ENCODE measurements around the gene C1orf53.
"Not testable (repeated sequence)": the region's sequence is repeated elsewhere in the genome, so short reads cannot be mapped to it uniquely, and the experiment has no call there.

Gene C1orf53

DNA sequence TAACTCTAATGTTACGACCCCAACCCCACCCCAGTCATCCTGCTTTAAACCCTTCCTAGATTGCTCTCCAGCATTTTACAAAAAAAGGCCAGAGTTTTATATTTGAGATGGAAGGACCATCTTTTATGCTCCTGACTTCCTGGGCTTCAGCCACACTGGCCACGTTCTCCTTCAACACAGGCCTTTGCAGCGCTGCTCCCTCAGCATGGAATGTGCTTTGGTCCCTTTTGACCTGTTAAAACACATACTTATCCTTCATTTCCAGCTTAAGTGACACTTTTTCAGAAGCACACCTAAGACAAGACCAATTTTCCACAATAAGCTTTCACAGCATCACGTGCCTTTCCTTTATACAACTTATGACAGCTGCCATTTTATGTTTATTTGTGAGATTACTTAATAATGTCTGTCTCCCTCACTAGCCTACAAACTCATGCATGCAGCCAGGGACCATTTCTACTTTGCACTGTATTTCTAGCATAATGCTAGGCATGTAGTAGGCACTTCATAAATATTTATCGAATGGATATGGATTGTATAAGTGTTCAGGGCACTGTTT is 49.3 kb downstream of the C1orf53 start:
- in situ Hi-C loops (cut with MboI; ENCODE audit: low sequenced_read_pairs, unreplicated experiment) = no loop called here
- no peak for TF ChIP-seq CTCF (IDR thresholded peaks at IDR 0.05; ENCODE audit: borderline replicate concordance, control extremely low read depth, extremely low read depth, insufficient read depth, missing control alignments)
- no peak for DNase-seq (ENCODE audit: low spot score)

- DNase-seq (ENCODE audit: low spot score); in situ Hi-C loops (cut with MboI; ENCODE audit: low sequenced_read_pairs, unreplicated experiment): not testable (repeated sequence)
These were observed 51.0 kb downstream of the C1orf53 start for GRCh38 chr1:197953472-197953871.

DNA sequence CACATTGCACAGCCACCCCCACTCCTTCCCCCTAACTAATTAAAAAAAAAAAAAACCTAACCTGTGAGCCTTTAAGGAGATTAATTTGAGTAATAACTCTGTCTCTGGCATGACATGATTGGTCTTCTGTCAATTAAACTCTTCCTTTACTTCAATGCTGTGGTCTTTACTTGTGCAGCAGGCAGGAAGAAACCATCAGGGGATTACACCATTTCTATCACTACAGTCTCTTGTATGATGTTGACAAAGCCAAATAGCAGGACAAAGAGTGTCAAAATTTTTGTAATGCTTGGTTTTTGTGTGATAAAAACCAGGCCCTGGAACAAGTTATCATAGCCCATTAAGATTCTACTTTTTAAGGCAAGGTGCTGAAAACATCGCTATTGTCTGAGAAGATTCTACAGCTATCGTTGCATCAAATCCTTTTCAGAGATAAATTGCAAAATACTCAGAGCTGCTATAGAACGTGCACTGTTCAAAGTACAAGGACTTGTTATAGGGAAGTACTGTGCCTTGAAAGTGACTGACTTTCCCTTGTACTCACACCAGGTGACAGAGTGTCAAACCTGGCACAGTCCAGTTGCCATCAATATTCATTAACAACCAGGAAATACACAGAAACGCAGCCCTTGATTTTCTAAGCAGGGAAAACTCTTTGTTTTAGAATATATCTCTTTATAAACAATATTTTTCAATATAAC is 52.4 kb downstream of the C1orf53 start:
- DNase-seq (ENCODE audit: low spot score) = no peak
- no peak for TF ChIP-seq CTCF (IDR thresholded peaks at IDR 0.05; ENCODE audit: borderline replicate concordance, control extremely low read depth, extremely low read depth, insufficient read depth, missing control alignments)
- in situ Hi-C loops (cut with MboI; ENCODE audit: low sequenced_read_pairs, unreplicated experiment) = no loop called here

DNA sequence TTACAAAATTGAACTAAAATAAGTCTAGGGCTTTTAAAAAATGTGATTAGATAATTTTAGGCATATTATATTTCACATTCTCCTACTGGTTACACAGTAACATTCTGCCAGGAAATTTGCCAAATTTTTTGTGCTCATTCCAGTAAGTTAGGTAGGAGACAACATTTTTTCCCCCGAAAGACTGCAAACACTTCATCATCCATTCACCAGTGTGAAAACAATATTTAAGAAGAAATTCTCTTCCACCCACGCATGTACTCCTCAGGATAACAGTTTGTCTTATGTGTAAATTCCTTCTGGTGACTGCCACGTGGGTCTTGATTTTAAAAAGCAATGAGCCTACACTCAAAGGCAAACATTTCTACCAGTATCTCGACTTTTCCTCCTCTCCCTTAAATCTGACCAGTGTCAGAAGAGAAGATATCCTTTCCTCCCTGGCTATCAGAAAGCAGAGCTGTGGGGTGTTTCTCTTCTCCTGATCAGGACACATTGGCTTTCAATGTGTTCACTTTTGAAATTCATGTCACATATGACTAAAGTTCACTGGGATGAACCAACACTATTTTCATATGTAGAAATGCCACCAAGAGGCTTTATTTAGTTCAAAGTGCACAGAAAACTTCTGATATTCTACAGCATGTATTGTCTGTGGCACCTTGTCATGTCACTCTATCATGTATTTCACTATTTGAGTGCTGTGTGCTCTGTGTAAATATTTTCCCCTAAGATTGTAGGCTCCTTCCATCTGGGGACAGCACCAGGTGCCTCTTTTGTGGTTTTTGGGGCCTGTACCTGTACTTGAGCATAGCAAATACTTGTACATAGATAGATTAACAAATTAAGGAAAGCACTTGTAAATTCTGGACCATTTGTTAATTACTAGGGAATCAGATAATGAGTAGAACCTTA is 53.3 kb downstream of the C1orf53 start:
- TF ChIP-seq CTCF (IDR thresholded peaks at IDR 0.05; ENCODE audit: borderline replicate concordance, control extremely low read depth, extremely low read depth, insufficient read depth, missing control alignments) = no peak
- no peak for DNase-seq (ENCODE audit: low spot score)
- in situ Hi-C loops (cut with MboI; ENCODE audit: low sequenced_read_pairs, unreplicated experiment) = no loop called here

Measured in GM13976 (cell line).